Activated CD8-positive, alpha-beta T cell treated with anti-CD3 and anti-CD28 coated beads, Interleukin-2, amount 10 ng/mL, durations not matched to agents 7 days and 5 days (primary cell): Measurements from ENCODE around the gene ITGB5. TPM values are rescaled to one million over a fixed set of nuclear protein-coding genes. Genes with fewer than 3 reads are reported as not detected.
A peak's percentile ranks its signal among the peaks of the same experiment; 100 is the strongest.

Experiments
- ATAC-seq: fragments of 150-1000 bp; cut with Tn5 transposase; one replicate; pipeline ENCODE4 v1.10.0; 2021; ENCODE audit warnings: moderate library complexity
- CTCF ChIA-PET: fragments of 350-600 bp; sonication (Branson Sonifier 250); formaldehyde crosslinking; loops from one replicate; lab custom pipeline; 2021; ENCODE audit warnings: antibody characterized with exemption; lab: Charles Lee
- POLR2A ChIA-PET: fragments of 350-600 bp; sonication (Branson Sonifier 250); formaldehyde crosslinking; loops from one replicate; lab custom pipeline; 2021; ENCODE audit warnings: antibody characterized with exemption; lab: Charles Lee
- DNase-seq: peaks from one replicate; pipeline ENCODE4 v3.0.0-alpha.2; 2020
- H3K27ac Mint-ChIP-seq: one replicate; pipeline ENCODE4 v1.8.0; 2021; ENCODE audit warnings: mild to moderate bottlenecking, mixed read lengths
- H3K27me3 Mint-ChIP-seq: one replicate; pipeline ENCODE4 v1.8.0; 2021; ENCODE audit warnings: low read depth, mixed read lengths
- H3K36me3 Mint-ChIP-seq: one replicate; pipeline ENCODE4 v1.8.0; 2021; ENCODE audit warnings: low read depth, mixed read lengths
- H3K4me1 Mint-ChIP-seq: one replicate; pipeline ENCODE4 v1.8.0; 2021; ENCODE audit warnings: low read depth, mixed read lengths
- H3K4me3 Mint-ChIP-seq: one replicate; pipeline ENCODE4 v1.8.0; 2021; ENCODE audit warnings: mild to moderate bottlenecking, mixed read lengths
- H3K9me3 Mint-ChIP-seq: one replicate; pipeline ENCODE4 v1.8.0; 2022; ENCODE audit warnings: mixed read lengths; ENCODE audit not compliant: insufficient read depth
- total RNA-seq, 2 experiments: library from RNA; stranded (reverse); gene quantifications; one replicate each; pipeline ENCODE4 v1.2.3, GENCODE V29; 2021

Gene ITGB5
- total RNA-seq, 2 experiments from 2014 or later: not detected

GRCh38 chr3:124779751-124780191 lies 107.4 kb downstream of the ITGB5 start:
- no peaks in the 10 kb centered on the region for H3K36me3 Mint-ChIP-seq
- H3K27me3 Mint-ChIP-seq: peaks cover 10% of the 10 kb centered on the region
- ChIA-PET CTCF (interaction anchor here (1.3 to 3.1 kb wide), 2 partner anchors 19 to 121 kb away, joined by 5 to 14 read pairs; no protein-coding TSS in a partner anchor), POLR2A (no interaction called here)
- H3K4me3 Mint-ChIP-seq: no peak overlapping the region
- peaks cover 13% of the 10 kb centered on the region for H3K4me1 Mint-ChIP-seq
- no peaks in the 10 kb centered on the region for H3K9me3 Mint-ChIP-seq
- ATAC-seq: no peak
- no peak for DNase-seq
- H3K27ac Mint-ChIP-seq: no peak overlapping the region

- no peak for DNase-seq
- ChIA-PET CTCF (interaction anchor here (1.3 to 3.1 kb wide), 2 partner anchors 18 to 122 kb away, joined by 5 to 14 read pairs; no protein-coding TSS in a partner anchor), POLR2A (no interaction called here)
- H3K36me3 Mint-ChIP-seq: no peaks in the 10 kb centered on the region
- H3K9me3 Mint-ChIP-seq: no peaks in the 10 kb centered on the region
- ATAC-seq: no peak
- H3K27ac Mint-ChIP-seq: peak overlapping the region; percentile 31
- peaks cover 10% of the 10 kb centered on the region for H3K27me3 Mint-ChIP-seq
- H3K4me3 Mint-ChIP-seq: no peak overlapping the region
- peaks cover 9% of the 10 kb centered on the region for H3K4me1 Mint-ChIP-seq
Measured at GRCh38 chr3:124779116-124779515, 108.0 kb downstream of the ITGB5 start.

- POLR2A ChIA-PET: no interaction called here
- CTCF ChIA-PET: interaction anchor here (3.1 kb wide), 1 partner anchor 17 kb away, joined by 14 read pairs; no protein-coding TSS in a partner anchor
- no peak for ATAC-seq
Measured at GRCh38 chr3:124777762-124778470, 109.2 kb downstream of the ITGB5 start.

GRCh38 chr3:124776856-124777255 lies 110.3 kb downstream of the ITGB5 start:
- Mint-ChIP-seq H3K9me3 (no peaks in the 10 kb centered on the region), H3K27me3 (peaks cover 16% of the 10 kb centered on the region), H3K36me3 (no peaks in the 10 kb centered on the region), H3K27ac (no peak overlapping the region), H3K4me1 (peaks cover 9% of the 10 kb centered on the region), H3K4me3 (no peak overlapping the region)
- POLR2A ChIA-PET: no interaction called here
- ATAC-seq: no peak
- DNase-seq: no peak
- CTCF ChIA-PET: interaction anchor here (3.1 kb wide), 1 partner anchor 16 kb away, joined by 14 read pairs; no protein-coding TSS in a partner anchor

More at GRCh38 chr3:124777762-124778470, 109.2 kb downstream of the ITGB5 start:
- Mint-ChIP-seq H3K27me3 (peaks cover 11% of the 10 kb centered on the region), H3K9me3 (no peaks in the 10 kb centered on the region), H3K27ac (no peak overlapping the region), H3K4me1 (peaks cover 9% of the 10 kb centered on the region), H3K36me3 (no peaks in the 10 kb centered on the region), H3K4me3 (no peak overlapping the region)
- DNase-seq: no peak

GRCh38 chr3:124775877-124776276 lies 111.3 kb downstream of the ITGB5 start:
- CTCF ChIA-PET: no interaction called here
- no peaks in the 10 kb centered on the region for H3K9me3 Mint-ChIP-seq

GRCh38 chr3:124774841-124775402 lies 112.2 kb downstream of the ITGB5 start:
- H3K4me3 Mint-ChIP-seq: no peak overlapping the region
- ChIA-PET POLR2A (no interaction called here), CTCF (no interaction called here)
- H3K9me3 Mint-ChIP-seq: no peaks in the 10 kb centered on the region
- H3K27ac Mint-ChIP-seq: no peak overlapping the region
- no peak for DNase-seq
- no peak for ATAC-seq
- H3K27me3 Mint-ChIP-seq: peaks cover 21% of the 10 kb centered on the region
- H3K4me1 Mint-ChIP-seq: no peaks in the 10 kb centered on the region
- no peaks in the 10 kb centered on the region for H3K36me3 Mint-ChIP-seq

More at GRCh38 chr3:124775877-124776276, 111.3 kb downstream of the ITGB5 start:
- no peak for ATAC-seq
- Mint-ChIP-seq H3K4me3 (no peak overlapping the region), H3K27me3 (peaks cover 23% of the 10 kb centered on the region), H3K4me1 (peaks cover 5% of the 10 kb centered on the region), H3K27ac (no peak overlapping the region), H3K36me3 (no peaks in the 10 kb centered on the region)
- POLR2A ChIA-PET: no interaction called here
- no peak for DNase-seq

- DNase-seq (no peak), ATAC-seq (no peak)
- H3K9me3 Mint-ChIP-seq: no peaks in the 10 kb centered on the region
- ChIA-PET POLR2A (no interaction called here), CTCF (no interaction called here)
- no peak overlapping the region for H3K4me3 Mint-ChIP-seq
- peaks cover 24% of the 10 kb centered on the region for H3K27me3 Mint-ChIP-seq
- no peaks in the 10 kb centered on the region for H3K4me1 Mint-ChIP-seq
- no peaks in the 10 kb centered on the region for H3K36me3 Mint-ChIP-seq
- H3K27ac Mint-ChIP-seq: no peak overlapping the region
Measured at GRCh38 chr3:124774327-124774718, 112.8 kb downstream of the ITGB5 start.

GRCh38 chr3:124773351-124774326 lies 113.5 kb downstream of the ITGB5 start:
- H3K27me3 Mint-ChIP-seq: peaks cover 23% of the 10 kb centered on the region
- ATAC-seq (no peak), DNase-seq (no peak)
- H3K9me3 Mint-ChIP-seq: no peaks in the 10 kb centered on the region
- ChIA-PET POLR2A (no interaction called here), CTCF (no interaction called here)
- no peaks in the 10 kb centered on the region for H3K36me3 Mint-ChIP-seq
- no peaks in the 10 kb centered on the region for H3K4me1 Mint-ChIP-seq
- H3K4me3 Mint-ChIP-seq: no peak overlapping the region
- H3K27ac Mint-ChIP-seq: no peak overlapping the region

GRCh38 chr3:124772081-124772831 lies 114.9 kb downstream of the ITGB5 start:
- Mint-ChIP-seq H3K9me3 (no peaks in the 10 kb centered on the region), H3K4me1 (no peaks in the 10 kb centered on the region), H3K36me3 (no peaks in the 10 kb centered on the region), H3K4me3 (no peak overlapping the region), H3K27me3 (peaks cover 22% of the 10 kb centered on the region), H3K27ac (no peak overlapping the region)
- ChIA-PET CTCF (interaction anchor here (1.1 to 5.6 kb wide), 3 partner anchors 11 to 134 kb away, joined by 3 to 33 read pairs (median 22); no protein-coding TSS in a partner anchor), POLR2A (no interaction called here)
- no peak for DNase-seq
- ATAC-seq: no peak

- ATAC-seq (no peak), DNase-seq (no peak)
- CTCF ChIA-PET: interaction anchor here (2.9 to 5.6 kb wide), 2 partner anchors 9 to 131 kb away, joined by 22 to 33 read pairs; no protein-coding TSS in a partner anchor
- POLR2A ChIA-PET: no interaction called here
- no peaks in the 10 kb centered on the region for H3K36me3 Mint-ChIP-seq
- H3K27ac Mint-ChIP-seq: no peak overlapping the region
- peaks cover 19% of the 10 kb centered on the region for H3K27me3 Mint-ChIP-seq
- no peaks in the 10 kb centered on the region for H3K4me1 Mint-ChIP-seq
- H3K4me3 Mint-ChIP-seq: no peak overlapping the region
- no peaks in the 10 kb centered on the region for H3K9me3 Mint-ChIP-seq
Measured at GRCh38 chr3:124771083-124771445, 116.1 kb downstream of the ITGB5 start.
